ENCODE results near the gene GDF7.
"Not testable (repeated sequence)": the region's sequence is repeated elsewhere in the genome, so short reads cannot be mapped to it uniquely, and the experiment has no call there.

Gene GDF7

GRCh38 chr2:20707601-20708000, 40.7 kb downstream of the GDF7 start:
- Histone ChIP-seq H3K9me3 (ENCODE audit: insufficient read depth, low read length, severe bottlenecking) (no peaks in the 10 kb centered on the region), H4K20me1 (ENCODE audit: insufficient read depth, low read length) (no peaks in the 10 kb centered on the region), H3K9ac (ENCODE audit: low read depth, low read length) (no peak overlapping the region), H3K27me3 (ENCODE audit: insufficient read depth, low read length, poor library complexity) (no peaks in the 10 kb centered on the region), H3K4me1 (ENCODE audit: insufficient read depth, low read length) (no peaks in the 10 kb centered on the region), H2AFZ (ENCODE audit: low read depth, low read length) (no peak overlapping the region), H3K36me3 (ENCODE audit: insufficient read depth, low read length) (no peaks in the 10 kb centered on the region), H3K4me3 (ENCODE audit: low read depth in 1 of 2, low read length in 2 of 2) (no peak overlapping the region), H3K27ac (ENCODE audit: low read length) (no peak overlapping the region), H3K4me2 (ENCODE audit: insufficient read depth, low read length) (no peak overlapping the region), H3K79me2 (ENCODE audit: insufficient read depth, low read length) (no peaks in the 10 kb centered on the region)
- no peak for DNase-seq
- TF ChIP-seq EZH2 (IDR thresholded peaks at IDR 0.05; ENCODE audit: borderline replicate concordance, low read depth, low read length, severe bottlenecking) = no peak
- TF ChIP-seq CTCF (IDR thresholded peaks at IDR 0.05; ENCODE audit: borderline replicate concordance, extremely low read depth, low read length, poor library complexity, severe bottlenecking) = no peak
- ATAC-seq (ENCODE audit: insufficient read depth, low read depth) = no peak

- not testable (repeated sequence) for H4K20me1 ChIP-seq (ENCODE audit: insufficient read depth, low read length); H3K36me3 ChIP-seq (ENCODE audit: insufficient read depth, low read length); H2AFZ ChIP-seq (ENCODE audit: low read depth, low read length); DNase-seq; H3K9me3 ChIP-seq (ENCODE audit: insufficient read depth, low read length, severe bottlenecking); H3K4me2 ChIP-seq (ENCODE audit: insufficient read depth, low read length); H3K4me3 ChIP-seq (ENCODE audit: low read depth in 1 of 2, low read length in 2 of 2); H3K27me3 ChIP-seq (ENCODE audit: insufficient read depth, low read length, poor library complexity); H3K79me2 ChIP-seq (ENCODE audit: insufficient read depth, low read length); ATAC-seq (ENCODE audit: insufficient read depth, low read depth); H3K27ac ChIP-seq (ENCODE audit: low read length); H3K4me1 ChIP-seq (ENCODE audit: insufficient read depth, low read length); H3K9ac ChIP-seq (ENCODE audit: low read depth, low read length)
These were observed 44.7 kb downstream of the GDF7 start for GRCh38 chr2:20711641-20712040.

- not testable (repeated sequence) for H3K9ac ChIP-seq (ENCODE audit: low read depth, low read length); H3K4me2 ChIP-seq (ENCODE audit: insufficient read depth, low read length); ATAC-seq (ENCODE audit: insufficient read depth, low read depth); H4K20me1 ChIP-seq (ENCODE audit: insufficient read depth, low read length); H3K27ac ChIP-seq (ENCODE audit: low read length); H3K4me3 ChIP-seq (ENCODE audit: low read depth in 1 of 2, low read length in 2 of 2); H3K36me3 ChIP-seq (ENCODE audit: insufficient read depth, low read length); H3K79me2 ChIP-seq (ENCODE audit: insufficient read depth, low read length); H3K4me1 ChIP-seq (ENCODE audit: insufficient read depth, low read length); H3K9me3 ChIP-seq (ENCODE audit: insufficient read depth, low read length, severe bottlenecking); H2AFZ ChIP-seq (ENCODE audit: low read depth, low read length); DNase-seq; H3K27me3 ChIP-seq (ENCODE audit: insufficient read depth, low read length, poor library complexity)
These were observed 46.6 kb downstream of the GDF7 start for GRCh38 chr2:20713585-20713984.

GRCh38 chr2:20714412-20714811, 47.5 kb downstream of the GDF7 start:
- not testable (repeated sequence) for H3K9ac ChIP-seq (ENCODE audit: low read depth, low read length); H3K9me3 ChIP-seq (ENCODE audit: insufficient read depth, low read length, severe bottlenecking); H3K79me2 ChIP-seq (ENCODE audit: insufficient read depth, low read length); H4K20me1 ChIP-seq (ENCODE audit: insufficient read depth, low read length); H3K27me3 ChIP-seq (ENCODE audit: insufficient read depth, low read length, poor library complexity); H3K4me3 ChIP-seq (ENCODE audit: low read depth in 1 of 2, low read length in 2 of 2); H3K4me1 ChIP-seq (ENCODE audit: insufficient read depth, low read length); H2AFZ ChIP-seq (ENCODE audit: low read depth, low read length); H3K4me2 ChIP-seq (ENCODE audit: insufficient read depth, low read length); ATAC-seq (ENCODE audit: insufficient read depth, low read depth); H3K27ac ChIP-seq (ENCODE audit: low read length); DNase-seq; H3K36me3 ChIP-seq (ENCODE audit: insufficient read depth, low read length)

- not testable (repeated sequence) for H3K4me3 ChIP-seq (ENCODE audit: low read depth in 1 of 2, low read length in 2 of 2); H3K27ac ChIP-seq (ENCODE audit: low read length); H3K36me3 ChIP-seq (ENCODE audit: insufficient read depth, low read length); ATAC-seq (ENCODE audit: insufficient read depth, low read depth); H3K79me2 ChIP-seq (ENCODE audit: insufficient read depth, low read length); H2AFZ ChIP-seq (ENCODE audit: low read depth, low read length); H3K27me3 ChIP-seq (ENCODE audit: insufficient read depth, low read length, poor library complexity); H3K9ac ChIP-seq (ENCODE audit: low read depth, low read length); DNase-seq; H3K4me1 ChIP-seq (ENCODE audit: insufficient read depth, low read length); H4K20me1 ChIP-seq (ENCODE audit: insufficient read depth, low read length); H3K9me3 ChIP-seq (ENCODE audit: insufficient read depth, low read length, severe bottlenecking); H3K4me2 ChIP-seq (ENCODE audit: insufficient read depth, low read length)
These were observed 49.2 kb downstream of the GDF7 start for GRCh38 chr2:20716164-20716563.
